LNCaP clone FGC (cell line): ENCODE data around the gene GALNS.

ENCODE experiments used
- DNase-seq: peaks from one replicate; pipeline ENCODE4 v3.0.0-alpha.2; 2011; ENCODE audit warnings: low read depth
- H3K4me3 ChIP-seq: 2 replicates; pipeline ENCODE4 v1.5.1; 2011; ENCODE audit warnings: mild to moderate bottlenecking, low read depth, low read length, control low read depth
- TF ChIP-seq, protein P1 (sequence below): IDR thresholded peaks from 2 replicates; pipeline ENCODE4 v1.5.1; 2012; ENCODE audit warnings: mild to moderate bottlenecking; ENCODE audit not compliant: control insufficient read depth, insufficient read depth; ENCODE audit errors: extremely low read depth

The GALNS gene

DNA sequence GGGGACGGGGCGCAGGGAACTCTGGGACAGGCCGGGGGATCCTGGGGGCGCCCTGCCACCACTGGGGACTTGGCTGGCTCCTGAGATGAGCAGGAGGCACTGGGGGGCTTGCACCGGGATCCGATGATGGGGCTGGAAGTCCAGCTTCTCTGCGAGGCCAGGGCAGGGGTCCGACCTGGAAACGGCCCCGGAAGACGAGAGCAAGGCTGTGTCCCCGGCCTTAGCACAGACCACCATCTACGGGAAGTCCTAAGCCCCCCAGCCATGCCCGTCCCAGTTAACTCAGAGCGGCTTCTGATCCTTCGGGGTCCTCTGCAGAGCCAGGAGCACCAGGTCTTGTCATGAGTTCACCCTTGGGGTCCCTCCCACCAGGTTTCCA is 52.6 kb downstream of the GALNS start:
- H3K4me3 ChIP-seq = peak overlapping the region; percentile 76
- TF ChIP-seq, protein P1, sequence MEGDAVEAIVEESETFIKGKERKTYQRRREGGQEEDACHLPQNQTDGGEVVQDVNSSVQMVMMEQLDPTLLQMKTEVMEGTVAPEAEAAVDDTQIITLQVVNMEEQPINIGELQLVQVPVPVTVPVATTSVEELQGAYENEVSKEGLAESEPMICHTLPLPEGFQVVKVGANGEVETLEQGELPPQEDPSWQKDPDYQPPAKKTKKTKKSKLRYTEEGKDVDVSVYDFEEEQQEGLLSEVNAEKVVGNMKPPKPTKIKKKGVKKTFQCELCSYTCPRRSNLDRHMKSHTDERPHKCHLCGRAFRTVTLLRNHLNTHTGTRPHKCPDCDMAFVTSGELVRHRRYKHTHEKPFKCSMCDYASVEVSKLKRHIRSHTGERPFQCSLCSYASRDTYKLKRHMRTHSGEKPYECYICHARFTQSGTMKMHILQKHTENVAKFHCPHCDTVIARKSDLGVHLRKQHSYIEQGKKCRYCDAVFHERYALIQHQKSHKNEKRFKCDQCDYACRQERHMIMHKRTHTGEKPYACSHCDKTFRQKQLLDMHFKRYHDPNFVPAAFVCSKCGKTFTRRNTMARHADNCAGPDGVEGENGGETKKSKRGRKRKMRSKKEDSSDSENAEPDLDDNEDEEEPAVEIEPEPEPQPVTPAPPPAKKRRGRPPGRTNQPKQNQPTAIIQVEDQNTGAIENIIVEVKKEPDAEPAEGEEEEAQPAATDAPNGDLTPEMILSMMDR = no peak
- no peak for DNase-seq

DNA sequence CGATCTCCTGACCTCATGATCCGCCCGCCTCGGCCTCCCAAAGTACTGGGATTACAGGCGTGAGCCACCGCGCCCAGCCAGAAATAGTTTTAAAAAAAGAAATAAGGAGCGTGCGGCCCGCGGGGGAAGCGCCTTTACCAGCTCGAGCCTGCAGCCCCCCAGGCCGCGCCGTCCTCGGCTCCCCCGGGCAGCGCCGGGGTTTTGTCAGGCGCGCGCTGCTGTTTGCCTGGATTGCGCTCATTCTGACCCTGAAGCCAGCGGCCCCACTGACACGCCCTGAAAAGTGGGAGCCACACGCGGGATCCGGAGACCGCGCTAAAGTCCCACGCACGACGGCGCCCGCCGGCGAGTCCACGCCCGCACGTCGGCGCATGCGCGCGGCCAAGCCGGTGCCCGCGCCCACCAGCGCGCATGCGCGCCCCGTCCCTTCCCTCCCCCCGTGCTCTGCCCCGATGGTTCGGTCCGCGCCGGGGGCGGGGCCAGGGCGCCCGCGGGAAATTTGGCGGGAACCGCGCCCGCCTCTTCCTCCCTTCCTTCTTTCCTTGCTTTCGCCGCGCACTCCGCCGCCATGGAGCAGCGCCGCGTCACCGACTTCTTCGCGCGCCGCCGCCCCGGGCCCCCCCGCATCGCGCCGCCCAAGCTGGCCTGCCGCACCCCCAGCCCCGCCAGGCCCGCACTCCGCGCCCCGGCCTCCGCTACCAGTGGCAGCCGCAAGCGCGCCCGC is 53.3 kb downstream of the GALNS start, which contains the start of gene CDT1:
Gene CDT1, plus strand, starts transcription at position 526 of the 724 bp plus-strand sequence. Its CDS starts 43 bp downstream, at position 569.
- DNase-seq = no peak
- TF ChIP-seq, protein P1 = no peak
- H3K4me3 ChIP-seq = peak within 1 kb of the TSS; percentile 76

DNA sequence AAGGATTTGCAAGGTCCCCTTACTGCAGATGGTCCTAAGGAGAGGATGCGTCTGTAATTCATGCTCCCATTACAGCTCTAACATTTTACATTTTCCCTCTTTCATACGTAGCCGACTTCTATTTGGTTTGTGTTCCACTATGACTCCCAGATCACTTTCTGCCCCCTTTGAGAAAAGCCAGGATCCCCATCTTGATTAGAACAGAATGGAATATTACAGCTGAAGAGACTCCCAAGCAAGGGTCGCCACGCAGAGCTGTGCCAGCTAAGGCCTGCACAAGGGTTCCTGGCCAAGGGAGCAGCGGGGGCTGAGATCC is 56.5 kb downstream of the GALNS start:
- TF ChIP-seq, protein P1 = no peak
- DNase-seq = no peak
- H3K4me3 ChIP-seq = no peak overlapping the region

DNA sequence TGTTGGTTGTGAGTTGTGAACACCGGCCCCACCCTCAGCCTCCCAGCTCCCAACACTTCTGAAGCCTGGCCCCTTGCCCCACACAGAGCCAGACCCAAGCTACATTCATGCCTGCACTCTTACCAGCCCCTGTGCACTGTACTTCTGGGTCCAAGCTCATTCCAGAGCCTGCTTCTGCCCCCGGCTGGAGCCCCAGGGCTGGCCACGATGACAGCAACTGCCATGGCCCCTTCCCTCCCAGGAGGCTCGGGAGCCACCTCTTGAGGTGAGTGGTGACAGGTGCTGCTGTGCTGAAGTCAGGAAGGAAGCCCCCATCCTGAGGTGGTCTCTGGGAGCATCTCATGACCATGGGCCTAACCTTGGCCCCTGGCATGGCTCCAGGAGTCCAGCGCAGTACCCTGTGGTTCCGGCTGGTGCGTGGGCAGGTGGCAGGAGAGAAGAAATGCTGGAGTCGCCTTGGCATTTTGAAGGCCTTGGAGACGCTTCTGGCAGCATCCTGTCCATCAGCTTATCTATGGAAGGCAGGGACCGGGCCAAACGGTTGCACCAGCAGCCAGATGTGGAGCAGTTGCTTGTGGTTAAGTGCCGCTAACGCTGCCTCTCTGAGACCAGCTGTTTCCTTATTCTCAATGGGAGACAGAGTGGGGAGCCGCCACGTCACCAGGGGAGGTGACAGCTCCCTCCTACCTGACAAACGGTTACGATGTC is 57.0 kb downstream of the GALNS start:
- H3K4me3 ChIP-seq = no peak overlapping the region
- DNase-seq = no peak
- TF ChIP-seq, protein P1 = no peak

DNA sequence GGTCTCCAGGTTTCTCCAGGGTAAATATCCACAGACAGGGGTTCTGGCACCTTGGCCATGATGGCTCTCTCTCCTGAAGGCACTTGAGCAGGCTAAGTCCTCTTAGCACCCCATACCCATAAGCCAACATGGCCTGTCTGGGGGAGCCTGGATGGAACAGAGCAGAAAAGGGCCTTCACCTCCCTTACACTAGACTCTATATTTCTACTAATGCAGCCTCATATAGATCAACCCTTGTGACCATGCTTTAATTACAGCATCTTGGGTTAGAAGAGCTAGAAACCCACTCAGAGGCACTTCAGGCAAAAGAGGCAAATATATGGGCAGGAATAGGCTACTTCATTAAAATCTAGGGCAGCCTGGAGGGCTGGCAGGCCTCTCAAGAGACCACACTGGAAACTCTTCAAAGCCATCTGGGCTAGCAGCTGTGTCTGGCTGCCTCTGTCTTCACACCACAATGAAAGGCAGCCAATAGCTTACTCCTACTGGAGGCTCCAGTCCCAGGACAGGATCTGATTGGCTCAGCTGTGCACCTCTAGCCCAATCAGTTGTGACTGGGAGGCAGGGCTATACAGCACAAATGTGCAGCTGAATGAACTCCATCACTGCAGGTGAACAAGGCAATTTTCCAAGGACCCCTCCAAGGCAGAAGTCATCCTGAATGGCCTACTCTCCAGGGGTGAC is 57.8 kb downstream of the GALNS start:
- no peak for DNase-seq
- TF ChIP-seq, protein P1 = no peak
- H3K4me3 ChIP-seq = no peak overlapping the region

DNA sequence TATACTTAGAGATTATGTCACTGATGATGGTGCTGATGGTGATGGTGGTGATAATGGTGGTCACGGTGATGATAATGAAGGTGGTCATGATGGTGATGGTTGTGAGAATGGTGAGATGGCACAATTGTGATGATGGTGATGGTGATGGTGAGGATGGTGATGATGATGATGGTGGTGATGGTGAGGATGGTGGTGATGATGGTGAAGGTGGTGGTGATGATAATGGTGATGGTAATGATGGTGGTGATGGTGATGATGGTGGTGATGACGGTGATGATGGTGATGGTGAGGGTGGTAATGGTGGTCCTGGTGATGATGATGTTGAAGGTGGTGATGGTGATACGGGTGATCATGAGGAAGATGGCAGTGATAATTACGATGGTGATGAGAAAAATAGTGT is 58.7 kb downstream of the GALNS start:
- no peak overlapping the region for H3K4me3 ChIP-seq
- TF ChIP-seq, protein P1 = no peak
- no peak for DNase-seq
